Nephron (organoid): ENCODE measurements around the gene RING1.

ENCODE experiments used
- H3K27ac Mint-ChIP-seq, 3 experiments: 2 replicates each; pipeline ENCODE4 v1.8.0; 2020; ENCODE audit warnings: mixed read lengths in 3 of 3, mild to moderate bottlenecking in 2 of 3, moderate library complexity in 1 of 3
- H3K27me3 Mint-ChIP-seq: 2 replicates; pipeline ENCODE4 v1.8.0; 2021; ENCODE audit warnings: low read depth, mild to moderate bottlenecking, moderate library complexity, mixed read lengths
- H3K36me3 Mint-ChIP-seq: 2 replicates; pipeline ENCODE4 v1.8.0; 2020; ENCODE audit warnings: low read depth, mixed read lengths
- H3K4me1 Mint-ChIP-seq: 2 replicates; pipeline ENCODE4 v1.8.0; 2020; ENCODE audit warnings: mixed read lengths
- H3K4me3 Mint-ChIP-seq, 3 experiments: 2 replicates each; pipeline ENCODE4 v1.8.0; 2020; ENCODE audit warnings: mild to moderate bottlenecking in 3 of 3, mixed read lengths in 3 of 3, moderate library complexity in 2 of 3
- H3K9me3 Mint-ChIP-seq: 2 replicates; pipeline ENCODE4 v1.8.0; 2020; ENCODE audit warnings: mixed read lengths
- TF ChIP-seq, protein P1 (sequence below), 3 experiments: fragments of 200-600 bp; sonication (generic); IDR thresholded peaks; one replicate each; pipeline ENCODE4 v1.5.0; 2021; ENCODE audit warnings: antibody characterized with exemption in 3 of 3; ENCODE audit not compliant: unreplicated experiment in 3 of 3

Gene RING1

DNA sequence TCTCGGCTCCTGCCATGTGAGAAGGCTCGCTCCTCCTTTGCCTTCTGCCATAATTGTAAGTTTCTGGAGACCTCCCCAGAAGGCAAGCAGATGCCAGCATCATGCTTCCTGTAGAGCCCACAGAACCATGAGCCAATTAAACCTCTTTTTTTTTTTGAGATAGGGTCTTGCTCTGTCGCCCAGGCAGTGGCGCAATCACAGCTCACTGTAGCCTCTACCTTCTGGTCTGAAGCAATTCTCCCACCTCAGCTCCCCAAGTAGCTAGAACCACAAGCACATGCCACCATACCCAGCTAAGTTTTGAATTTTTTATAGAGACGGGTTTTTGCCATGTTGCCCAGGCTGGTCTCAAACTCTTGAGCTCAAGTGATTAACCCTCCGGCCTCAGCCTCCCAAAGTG lies 28.6 kb downstream of the RING1 start:
- Mint-ChIP-seq H3K36me3 (no peaks in the 10 kb centered on the region), H3K4me3 (no peak overlapping the region), H3K27me3 (peaks cover 13% of the 10 kb centered on the region), H3K9me3 (no peaks in the 10 kb centered on the region), H3K27ac (no peak overlapping the region), H3K4me1 (peaks cover 21% of the 10 kb centered on the region)
- TF ChIP-seq, protein P1, sequence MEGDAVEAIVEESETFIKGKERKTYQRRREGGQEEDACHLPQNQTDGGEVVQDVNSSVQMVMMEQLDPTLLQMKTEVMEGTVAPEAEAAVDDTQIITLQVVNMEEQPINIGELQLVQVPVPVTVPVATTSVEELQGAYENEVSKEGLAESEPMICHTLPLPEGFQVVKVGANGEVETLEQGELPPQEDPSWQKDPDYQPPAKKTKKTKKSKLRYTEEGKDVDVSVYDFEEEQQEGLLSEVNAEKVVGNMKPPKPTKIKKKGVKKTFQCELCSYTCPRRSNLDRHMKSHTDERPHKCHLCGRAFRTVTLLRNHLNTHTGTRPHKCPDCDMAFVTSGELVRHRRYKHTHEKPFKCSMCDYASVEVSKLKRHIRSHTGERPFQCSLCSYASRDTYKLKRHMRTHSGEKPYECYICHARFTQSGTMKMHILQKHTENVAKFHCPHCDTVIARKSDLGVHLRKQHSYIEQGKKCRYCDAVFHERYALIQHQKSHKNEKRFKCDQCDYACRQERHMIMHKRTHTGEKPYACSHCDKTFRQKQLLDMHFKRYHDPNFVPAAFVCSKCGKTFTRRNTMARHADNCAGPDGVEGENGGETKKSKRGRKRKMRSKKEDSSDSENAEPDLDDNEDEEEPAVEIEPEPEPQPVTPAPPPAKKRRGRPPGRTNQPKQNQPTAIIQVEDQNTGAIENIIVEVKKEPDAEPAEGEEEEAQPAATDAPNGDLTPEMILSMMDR (IDR thresholded peaks at IDR 0.05; ENCODE audit: unreplicated experiment in 3 of 3): no peak

GRCh38 chr6:33237741-33238140 lies 29.4 kb downstream of the RING1 start:
- Mint-ChIP-seq H3K9me3 (no peaks in the 10 kb centered on the region), H3K36me3 (no peaks in the 10 kb centered on the region), H3K27ac (peak overlapping the region in 1 of 3 experiments; percentile 6), H3K4me1 (peaks cover 17% of the 10 kb centered on the region), H3K4me3 (no peak overlapping the region), H3K27me3 (peaks cover 20% of the 10 kb centered on the region)
- TF ChIP-seq, protein P1 (IDR thresholded peaks at IDR 0.05; ENCODE audit: unreplicated experiment in 3 of 3): no peak

- no peaks in the 10 kb centered on the region for H3K4me1 Mint-ChIP-seq
- no peaks in the 10 kb centered on the region for H3K36me3 Mint-ChIP-seq
- TF ChIP-seq, protein P1 (IDR thresholded peaks at IDR 0.05; ENCODE audit: unreplicated experiment in 3 of 3): no peak
- H3K4me3 Mint-ChIP-seq: no peak overlapping the region
- H3K27me3 Mint-ChIP-seq: peaks cover 40% of the 10 kb centered on the region
- H3K9me3 Mint-ChIP-seq: no peaks in the 10 kb centered on the region
- H3K27ac Mint-ChIP-seq: no peak overlapping the region
These were observed 33.7 kb downstream of the RING1 start for GRCh38 chr6:33241968-33242367.

- no peak overlapping the region for H3K27ac Mint-ChIP-seq
- H3K36me3 Mint-ChIP-seq: no peaks in the 10 kb centered on the region
- no peaks in the 10 kb centered on the region for H3K9me3 Mint-ChIP-seq
- H3K27me3 Mint-ChIP-seq: peaks cover 40% of the 10 kb centered on the region
- no peak overlapping the region for H3K4me3 Mint-ChIP-seq
- TF ChIP-seq, protein P1 (IDR thresholded peaks at IDR 0.05; ENCODE audit: unreplicated experiment in 3 of 3): no peak
- H3K4me1 Mint-ChIP-seq: peaks cover under 1% of the 10 kb centered on the region
These were observed 35.2 kb downstream of the RING1 start for GRCh38 chr6:33243476-33243875.

DNA sequence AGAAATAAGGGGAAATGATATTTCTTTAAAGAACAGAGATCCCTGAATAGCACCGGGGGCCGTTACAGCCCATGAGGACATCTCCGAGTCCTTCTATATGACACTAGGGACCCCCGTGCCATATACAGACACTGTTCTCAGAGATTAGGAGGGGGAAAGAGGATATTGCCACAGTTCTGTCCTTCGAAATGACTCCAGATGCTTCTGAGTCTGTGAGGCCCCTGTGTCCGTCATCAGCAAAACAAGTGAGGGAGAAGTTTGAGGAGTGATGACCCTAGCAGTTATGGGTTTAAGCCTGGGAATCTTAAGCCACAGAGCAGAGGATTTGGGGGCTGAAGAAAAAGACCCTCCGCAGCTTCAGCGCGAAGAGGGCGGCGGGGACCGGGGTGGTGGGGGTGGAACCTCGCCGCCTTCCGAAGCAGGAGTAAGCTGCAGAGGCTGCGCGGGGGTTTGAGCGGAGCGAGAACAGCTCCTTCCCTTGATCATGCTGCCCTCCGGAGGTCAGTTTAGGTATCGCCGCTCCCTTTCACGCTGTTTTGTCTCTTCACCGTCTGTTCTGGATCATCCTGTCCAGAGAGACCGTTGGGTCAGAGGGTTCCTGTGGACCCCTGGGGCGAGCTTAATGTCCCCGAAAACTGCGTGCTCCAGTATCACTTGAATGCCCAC lies 39.8 kb downstream of the RING1 start:
- TF ChIP-seq, protein P1 (IDR thresholded peaks at IDR 0.05; ENCODE audit: unreplicated experiment in 3 of 3): peak; percentile 94 to 99 (median 97)
- Mint-ChIP-seq H3K4me3 (peak overlapping the region; percentile 88 to 94 (median 91)), H3K4me1 (peaks cover 24% of the 10 kb centered on the region), H3K9me3 (no peaks in the 10 kb centered on the region), H3K36me3 (peaks cover 25% of the 10 kb centered on the region), H3K27me3 (peaks cover 20% of the 10 kb centered on the region), H3K27ac (peak overlapping the region in 2 of 3 experiments; percentile 78 to 92)

GRCh38 chr6:33248643-33248931 lies 40.3 kb downstream of the RING1 start:
- TF ChIP-seq, protein P1 (IDR thresholded peaks at IDR 0.05; ENCODE audit: unreplicated experiment in 3 of 3): peak in 1 of 3 experiments; percentile 13
- no peaks in the 10 kb centered on the region for H3K9me3 Mint-ChIP-seq
- H3K4me3 Mint-ChIP-seq: peak overlapping the region; percentile 88 to 94 (median 91)
- peaks cover 17% of the 10 kb centered on the region for H3K27me3 Mint-ChIP-seq
- H3K27ac Mint-ChIP-seq: peak overlapping the region in 2 of 3 experiments; percentile 78 to 92
- H3K36me3 Mint-ChIP-seq: peaks cover 25% of the 10 kb centered on the region
- H3K4me1 Mint-ChIP-seq: peaks cover 24% of the 10 kb centered on the region
